Right lobe of liver (tissue), 6 donors: ENCODE data around the gene PRDM1. TPM values are rescaled to one million over a fixed set of nuclear protein-coding genes. Genes with fewer than 3 reads are reported as not detected.
A peak's percentile ranks its signal among the peaks of the same experiment; 100 is the strongest.

Experiments
- ATAC-seq, 4 donors: fragments of 200-7000 bp; cut with Tn5 transposase; one replicate each; pipeline ENCODE4 v1.9.1; 2020; ENCODE audit warnings: mild to moderate bottlenecking in 4 of 4, moderate library complexity in 4 of 4
- DNase-seq, 3 donors: peaks; one replicate each; pipeline ENCODE4 v3.0.0-alpha.2; 2020
- H3K27ac ChIP-seq, 3 donors: fragments of 200-600 bp; one replicate each; pipeline ENCODE4 v1.8.0; 2022
- H3K27me3 ChIP-seq, 2 donors: fragments of 200-600 bp; one replicate each; pipeline ENCODE4 v1.8.0; 2022
- H3K36me3 ChIP-seq, 4 donors: fragments of 200-600 bp; sonication (generic) in 1 of 4; one replicate each; pipeline versions ENCODE4 v1.5.1 to v1.8.0; 2017 to 2022; ENCODE audit warnings: control low read depth in 1 of 4
- H3K4me1 ChIP-seq, 4 donors: fragments of 200-600 bp; sonication (generic) in 1 of 4; one replicate each; pipeline versions ENCODE4 v1.5.1 to v1.8.0; 2017 to 2022; ENCODE audit warnings: control low read depth in 1 of 4
- H3K4me3 ChIP-seq, 3 donors: fragments of 200-600 bp; one replicate each; pipeline ENCODE4 v1.8.0; 2022
- H3K9me3 ChIP-seq, 4 donors: fragments of 200-600 bp; sonication (generic) in 1 of 4; one replicate each; pipeline versions ENCODE4 v1.5.1 to v1.8.0; 2017 to 2022; ENCODE audit warnings: control low read depth in 1 of 4
- POLR2A ChIP-seq: fragments of 450-650 bp; IDR thresholded peaks from one replicate; pipeline ENCODE4 v1.6.1; 2017; ENCODE audit warnings: antibody characterized with exemption, mild to moderate bottlenecking
- whole genome bisulfite sequencing: methylation state at CpG from one replicate; pipeline ENCODE4 v1.1.6; 2018; ENCODE audit warnings: low coverage, low lambda C conversion rate; ENCODE audit not compliant: insufficient coverage; ENCODE audit errors: missing lambda C conversion rate; 5-methylcytosine and 5-hydroxymethylcytosine counted together
- intact Hi-C, 2 donors: fragments of 100-400 bp; cut with DNase I; formaldehyde crosslinking; loops; one replicate each; pipeline versions ENCODE4 v1.11.2 to v1.14.1; 2022
- total RNA-seq, 6 experiments: library from RNA; depleted of rRNA in 2 of 6; stranded (reverse); fragments of >200 nt in 2 of 6; fragmentation: NEBNext Ultra II Directional in 3 of 6; extraction: Animal tissue kit (Norgen Biotek cat#: 25700) in 3 of 6; gene quantifications; one replicate each; pipeline versions ENCODE4 v1.1.0 to v1.2.4, GENCODE V29; 2016 to 2023
- TF ChIP-seq, protein P1 (sequence below), 4 donors: fragments of 200-600 bp in 3 of 4; fragments of 450-650 bp in 1 of 4; IDR thresholded peaks; one replicate each; pipeline versions ENCODE4 v1.5.1 to v1.8.0; 2016 to 2022; ENCODE audit warnings: antibody characterized with exemption in 4 of 4, mild to moderate bottlenecking in 2 of 4
- donor health status: DM: no; HTN: yes; CAD: no.
- donor health status: DM: no; HTN: no; CAD: no.
- donor health status: DM: no; HTN: no; CAD: no.
- donor health status: DM: no; HTN: yes; CAD: no.
- donor health status: DM: no; HTN: yes; CAD: no.

PRDM1 gene
- total RNA-seq, 6 experiments from 2014 or later = 0.86 to 2.8 (median 1.3) TPM

DNA sequence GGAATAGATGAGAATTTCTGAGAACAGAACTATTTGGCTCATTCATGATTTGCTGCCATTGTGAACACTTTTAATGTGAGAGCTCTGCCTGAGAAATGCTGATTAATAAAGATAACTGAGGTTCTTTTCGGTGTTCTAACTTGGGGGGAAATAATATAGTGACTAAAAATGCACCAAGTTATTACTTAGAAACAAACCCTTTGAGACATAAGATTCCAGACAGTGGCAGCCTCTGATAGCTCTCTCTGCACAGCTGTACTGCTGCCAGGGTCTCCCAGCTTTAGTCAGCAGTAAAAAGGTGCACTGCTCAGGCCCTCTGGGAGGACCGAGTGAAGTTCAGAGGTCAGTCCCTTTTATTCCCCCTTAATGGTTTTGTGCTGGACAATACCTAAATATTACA is 2.5 kb upstream of the PRDM1 start:
- Histone ChIP-seq H3K4me3 (no peak overlapping the region), H3K4me1 (peaks cover 0 to 11% (median 0%) of the 10 kb centered on the region in 4 donors), H3K36me3 (no peaks in the 10 kb centered on the region), H3K27me3 (peaks cover 0 to 12% of the 10 kb centered on the region in 2 donors), H3K9me3 (no peaks in the 10 kb centered on the region), H3K27ac (no peak overlapping the region)
- intact Hi-C loops = no loop called here
- DNase-seq (no peak), ATAC-seq (no peak)
- WGBS = 66% methylated on average over 2 of the region's 2 CpGs
- TF ChIP-seq POLR2A = no peak

DNA sequence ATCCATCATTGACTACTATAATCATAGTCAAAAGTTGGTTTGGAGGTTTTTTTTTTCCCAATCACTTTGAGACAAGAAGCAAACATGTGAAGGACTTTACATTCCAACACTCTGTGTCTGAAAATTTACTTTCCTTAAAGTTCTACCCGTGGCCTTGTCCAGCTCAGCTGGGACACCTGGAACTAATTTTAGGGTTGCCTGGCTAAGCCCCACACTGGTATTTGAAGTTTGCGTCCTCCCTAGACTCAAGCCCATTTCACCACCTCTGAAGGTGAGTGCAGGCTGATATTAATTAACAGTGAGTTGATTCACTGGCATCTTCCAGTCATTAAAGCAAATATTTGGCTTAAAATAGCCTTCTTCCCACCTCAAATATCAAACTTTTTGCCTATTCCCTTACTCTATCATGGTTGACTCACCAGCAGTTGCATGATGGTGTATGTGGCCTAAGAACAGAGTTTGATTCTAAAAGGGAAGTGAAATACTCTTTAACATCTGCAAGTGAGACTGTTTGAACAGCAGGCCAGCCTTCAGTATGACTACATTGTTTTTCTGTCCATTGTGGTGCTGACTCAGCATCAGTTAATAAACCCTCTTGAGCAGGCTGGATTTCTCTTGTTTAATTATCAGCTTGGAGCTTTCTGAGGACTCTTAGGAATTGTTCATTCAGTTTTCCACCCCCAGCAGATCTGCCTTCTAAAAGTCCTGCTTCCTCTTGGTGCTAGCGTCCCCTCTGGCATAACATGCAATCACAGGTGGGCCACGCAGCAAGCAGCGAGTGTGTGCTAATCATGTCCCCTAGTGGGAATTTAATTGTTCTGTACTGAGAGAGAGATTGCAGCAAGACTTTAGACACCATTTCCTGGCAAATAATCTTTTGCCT is 1.8 kb upstream of the PRDM1 start:
- DNase-seq (no peak), ATAC-seq (peak; percentile 14 to 29 (median 24))
- H3K27ac ChIP-seq = peak overlapping the region in 1 of 3 donors; percentile 70
- intact Hi-C loops = no loop called here
- TF ChIP-seq POLR2A = no peak
- TF ChIP-seq, protein P1, sequence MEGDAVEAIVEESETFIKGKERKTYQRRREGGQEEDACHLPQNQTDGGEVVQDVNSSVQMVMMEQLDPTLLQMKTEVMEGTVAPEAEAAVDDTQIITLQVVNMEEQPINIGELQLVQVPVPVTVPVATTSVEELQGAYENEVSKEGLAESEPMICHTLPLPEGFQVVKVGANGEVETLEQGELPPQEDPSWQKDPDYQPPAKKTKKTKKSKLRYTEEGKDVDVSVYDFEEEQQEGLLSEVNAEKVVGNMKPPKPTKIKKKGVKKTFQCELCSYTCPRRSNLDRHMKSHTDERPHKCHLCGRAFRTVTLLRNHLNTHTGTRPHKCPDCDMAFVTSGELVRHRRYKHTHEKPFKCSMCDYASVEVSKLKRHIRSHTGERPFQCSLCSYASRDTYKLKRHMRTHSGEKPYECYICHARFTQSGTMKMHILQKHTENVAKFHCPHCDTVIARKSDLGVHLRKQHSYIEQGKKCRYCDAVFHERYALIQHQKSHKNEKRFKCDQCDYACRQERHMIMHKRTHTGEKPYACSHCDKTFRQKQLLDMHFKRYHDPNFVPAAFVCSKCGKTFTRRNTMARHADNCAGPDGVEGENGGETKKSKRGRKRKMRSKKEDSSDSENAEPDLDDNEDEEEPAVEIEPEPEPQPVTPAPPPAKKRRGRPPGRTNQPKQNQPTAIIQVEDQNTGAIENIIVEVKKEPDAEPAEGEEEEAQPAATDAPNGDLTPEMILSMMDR (IDR thresholded peaks at IDR 0.05) = no peak
- H3K27me3 ChIP-seq = peaks cover 0 to 12% of the 10 kb centered on the region in 2 donors
- 43% methylated on average over 5 of the region's 5 CpGs for WGBS
- no peak overlapping the region for H3K4me3 ChIP-seq
- H3K9me3 ChIP-seq = no peaks in the 10 kb centered on the region
- H3K4me1 ChIP-seq = peaks cover 0 to 11% (median 0%) of the 10 kb centered on the region in 4 donors
- H3K36me3 ChIP-seq = no peaks in the 10 kb centered on the region

DNA sequence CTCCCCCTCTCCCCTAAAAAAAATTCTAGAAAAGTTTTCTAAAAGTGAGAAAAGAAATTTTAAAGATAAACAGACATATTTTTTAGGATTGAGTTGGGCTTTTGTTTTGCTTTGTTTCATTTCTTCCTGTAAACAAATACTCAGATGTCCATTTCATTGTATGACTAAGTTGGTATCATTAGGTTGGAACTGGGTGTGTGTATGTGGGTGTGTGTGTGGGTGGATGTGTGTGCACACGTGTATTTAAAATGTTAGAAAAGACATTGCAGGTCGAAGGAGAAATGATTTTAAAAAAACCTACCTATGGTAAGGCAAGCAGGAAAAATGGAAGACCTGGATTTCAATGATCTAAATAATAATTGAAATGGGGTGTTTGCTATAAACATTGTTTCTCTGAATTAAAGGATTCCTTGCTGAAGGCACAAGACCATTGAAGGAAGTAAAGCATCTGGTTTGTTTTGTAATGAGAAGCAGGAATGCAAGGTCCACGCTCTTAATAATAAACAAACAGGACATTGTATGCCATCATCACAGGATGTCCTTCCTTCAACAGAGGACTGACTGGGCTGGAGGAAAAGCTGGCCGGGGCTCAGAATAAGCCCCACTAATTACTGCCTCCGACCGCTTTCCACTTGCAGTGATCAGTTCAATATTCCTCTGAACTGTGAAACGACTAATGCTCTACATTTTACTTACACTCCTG is 996 bp upstream of the PRDM1 start:
- TF ChIP-seq, protein P1 (IDR thresholded peaks at IDR 0.05) = no peak
- no peak for TF ChIP-seq POLR2A
- 20% methylated on average over 7 of the region's 7 CpGs for WGBS
- DNase-seq = no peak
- H3K36me3 ChIP-seq = no peaks in the 10 kb centered on the region
- no peaks in the 10 kb centered on the region for H3K9me3 ChIP-seq
- peak in 2 of 4 donors; percentile 38 to 47 for ATAC-seq
- peak overlapping the region in 1 of 3 donors; percentile 70 for H3K27ac ChIP-seq
- intact Hi-C loops = no loop called here
- peaks cover 0 to 8% of the 10 kb centered on the region in 2 donors for H3K27me3 ChIP-seq
- H3K4me3 ChIP-seq = no peak overlapping the region
- peaks cover 0 to 11% (median 0%) of the 10 kb centered on the region in 4 donors for H3K4me1 ChIP-seq

DNA sequence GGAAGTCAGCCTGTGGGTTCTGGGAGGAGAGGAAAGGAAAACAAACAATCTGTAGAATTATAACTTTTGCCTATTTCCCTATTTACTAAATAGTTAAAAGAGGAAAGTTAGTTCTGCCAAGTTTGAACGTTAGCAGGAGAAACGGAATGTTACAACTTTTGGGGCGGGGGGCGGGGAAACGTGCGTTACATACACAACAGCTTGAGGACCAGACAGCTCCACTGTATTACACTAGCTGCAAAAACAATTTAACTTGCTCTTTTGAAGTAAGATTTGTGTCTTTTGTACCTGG is 498 bp upstream of the PRDM1 start:
- Histone ChIP-seq H3K4me1 (peaks cover 0 to 11% (median 0%) of the 10 kb centered on the region in 4 donors), H3K9me3 (no peaks in the 10 kb centered on the region), H3K36me3 (no peaks in the 10 kb centered on the region), H3K4me3 (peak overlapping the region in 2 of 3 donors; percentile 30 to 42), H3K27me3 (peaks cover 0 to 8% of the 10 kb centered on the region in 2 donors), H3K27ac (peak overlapping the region in 2 of 3 donors; percentile 22 to 70)
- WGBS = 8% methylated on average over 6 of the region's 6 CpGs
- DNase-seq (no peak), ATAC-seq (no peak)
- TF ChIP-seq, protein P1 (IDR thresholded peaks at IDR 0.05) = no peak
- no peak for TF ChIP-seq POLR2A
- intact Hi-C loops = no loop called here

DNA sequence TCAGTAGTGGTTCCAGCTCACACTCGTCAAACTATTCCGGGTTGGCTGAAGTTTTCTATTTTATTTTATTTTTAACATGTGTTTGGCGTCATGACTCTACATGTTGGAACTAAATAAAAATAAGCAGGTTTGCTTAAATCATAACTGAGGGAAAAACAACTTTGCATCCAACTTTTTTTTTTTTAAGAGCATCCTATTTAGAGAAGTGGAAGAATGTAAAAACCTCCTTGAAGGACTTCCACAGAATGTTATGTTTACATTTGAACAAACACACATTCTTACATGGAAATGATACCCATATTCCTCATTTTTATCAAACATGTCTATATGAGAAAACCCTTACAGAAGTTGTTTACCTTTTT is 659 bp downstream of the PRDM1 start:
- 5% methylated on average over 3 of the region's 3 CpGs for WGBS
- ATAC-seq = no peak
- DNase-seq = no peak
- Histone ChIP-seq H3K9me3 (no peaks in the 10 kb centered on the region), H3K36me3 (no peaks in the 10 kb centered on the region), H3K4me1 (peaks cover 0 to 11% (median 0%) of the 10 kb centered on the region in 4 donors), H3K27me3 (peaks cover 0 to 8% of the 10 kb centered on the region in 2 donors), H3K27ac (peak overlapping the region in 1 of 3 donors; percentile 70), H3K4me3 (peak overlapping the region; percentile 30 to 42 (median 37))
- TF ChIP-seq, protein P1 (IDR thresholded peaks at IDR 0.05) = no peak
- TF ChIP-seq POLR2A = no peak
- intact Hi-C loops = no loop called here
